HG03196 (cell line): ENCODE measurements around the gene GABBR1.

ENCODE experiments used
- ATAC-seq: cut with Tn5 transposase; IDR thresholded peaks from one replicate; pipeline ENCODE4 v1.9.1; 2021; ENCODE audit not compliant: unreplicated experiment

GABBR1 gene

DNA sequence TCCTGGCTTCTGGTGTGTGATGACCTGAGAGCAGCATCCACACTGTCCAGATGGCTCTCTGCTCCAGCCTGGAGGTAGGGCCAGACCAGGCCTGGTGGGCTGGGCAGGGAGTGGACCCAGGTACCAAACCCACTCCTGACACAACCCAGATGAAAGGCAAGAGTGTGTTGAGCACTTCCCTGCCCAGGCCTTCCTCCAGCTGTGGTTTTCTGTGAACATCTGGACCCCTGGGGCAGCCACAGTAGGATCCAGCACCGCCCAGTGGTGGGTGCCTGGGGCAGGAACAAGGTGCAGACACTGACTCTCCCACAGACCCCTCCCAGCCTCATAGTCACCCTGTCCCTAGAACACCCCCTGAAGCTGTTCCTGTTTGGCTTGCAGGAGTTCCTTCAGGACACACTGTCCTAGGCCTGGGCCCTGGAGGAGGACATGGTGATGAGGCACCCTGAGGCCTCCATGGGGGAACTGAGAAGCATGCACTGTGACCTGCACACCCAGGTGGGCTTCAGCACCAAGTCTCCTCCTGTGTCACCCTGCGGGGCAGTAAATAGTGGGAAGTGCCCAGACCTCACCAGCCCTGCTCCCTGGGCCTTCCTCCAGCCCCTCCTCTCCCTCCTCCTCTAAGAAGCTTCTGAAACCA, 102.2 kb downstream of the GABBR1 start:
- no peak for ATAC-seq

DNA sequence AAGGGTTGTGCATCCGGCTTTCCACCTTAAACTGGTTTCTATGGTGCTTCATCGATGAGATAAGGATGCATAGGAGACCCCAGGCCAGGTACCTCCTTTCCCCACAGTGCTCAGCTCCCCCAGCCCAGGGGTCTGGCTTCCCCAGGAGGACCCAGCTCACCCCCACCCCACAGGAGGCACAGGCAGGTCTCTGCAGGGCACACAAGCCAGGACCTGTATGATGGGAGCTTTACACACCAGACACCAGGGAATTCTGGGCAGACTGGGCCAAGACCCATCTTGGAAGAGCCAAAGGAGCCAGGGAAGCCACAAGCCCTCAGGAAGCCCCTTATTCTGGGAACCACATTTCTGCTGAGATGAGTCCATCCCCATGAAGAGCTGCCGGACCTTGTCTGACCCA, 103.0 kb downstream of the GABBR1 start:
- no peak for ATAC-seq

DNA sequence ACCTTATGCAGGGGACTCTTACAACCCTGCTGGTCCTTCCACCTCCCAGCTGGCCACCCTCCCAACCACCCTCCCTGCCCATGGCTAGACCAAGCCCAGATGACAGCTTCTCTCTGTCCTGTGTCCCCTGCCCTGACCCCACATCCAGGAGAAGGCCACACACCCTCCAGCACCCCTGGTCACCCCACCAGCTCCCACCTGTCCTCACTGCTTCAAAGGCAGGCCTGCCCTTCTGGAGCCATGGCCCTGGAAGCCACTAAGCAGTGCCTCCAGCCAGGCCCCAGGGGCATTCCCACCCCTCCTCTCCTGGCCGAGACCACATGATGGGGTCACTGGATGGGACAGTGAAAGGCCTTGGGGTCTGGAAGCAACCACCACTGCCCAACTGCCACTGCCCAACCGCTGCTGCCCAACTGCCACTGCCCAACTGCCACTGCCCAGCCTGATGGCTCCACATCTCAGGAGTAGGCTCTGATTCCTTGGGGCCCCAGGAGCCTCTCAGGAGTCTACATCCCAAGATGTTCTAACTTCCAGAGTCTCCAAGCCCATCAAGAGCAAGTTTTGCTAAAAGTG, 103.9 kb downstream of the GABBR1 start:
- no peak for ATAC-seq

DNA sequence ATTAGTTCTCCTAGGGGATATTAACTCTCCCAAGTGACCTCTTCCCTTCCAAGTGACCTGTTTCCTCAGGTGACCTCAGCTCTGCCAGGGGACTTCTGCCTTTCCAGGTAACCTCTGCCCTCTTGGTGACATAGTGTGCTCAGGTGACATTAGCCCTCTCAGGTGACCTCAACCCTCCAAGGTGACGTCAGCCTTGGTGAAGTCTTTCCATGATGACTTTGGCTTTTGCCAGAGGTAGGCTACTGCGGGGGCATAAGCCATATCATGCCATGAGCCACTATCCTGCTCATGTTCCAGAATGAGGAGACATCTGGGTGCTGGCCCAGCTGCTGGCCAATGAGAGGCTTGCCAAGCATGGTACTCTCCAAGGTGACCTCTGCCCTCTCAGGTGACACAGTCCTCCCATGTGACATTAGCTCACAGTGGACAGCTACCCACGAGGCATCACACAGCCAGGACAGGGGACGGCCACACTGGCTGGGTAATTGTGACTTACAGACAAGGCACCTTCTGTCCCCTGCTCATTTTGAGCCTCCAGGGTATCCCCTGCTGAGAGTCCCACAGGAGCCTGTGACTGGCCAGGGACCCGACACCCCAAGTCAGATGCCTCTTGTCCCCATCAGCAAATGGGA, 104.6 kb downstream of the GABBR1 start:
- ATAC-seq: no peak

DNA sequence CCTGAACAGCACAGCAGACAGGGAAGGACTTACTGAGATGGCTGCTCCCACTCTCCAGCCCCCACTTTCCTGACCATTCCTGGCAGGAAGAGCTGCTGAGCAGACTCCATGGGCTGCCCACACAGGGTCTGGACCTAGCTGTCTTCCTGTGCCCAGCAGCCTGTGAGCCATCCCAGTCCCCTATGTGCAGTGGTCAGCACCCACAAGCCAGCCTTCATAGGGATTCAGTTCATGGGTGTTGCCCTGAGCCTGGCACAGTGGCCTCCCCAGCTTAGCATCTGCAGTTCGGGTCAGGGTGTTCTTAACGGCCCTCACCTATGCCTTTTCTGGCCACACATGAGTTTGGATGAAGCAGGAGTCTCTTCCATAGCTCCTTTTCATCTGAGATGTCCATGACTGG, 105.4 kb downstream of the GABBR1 start:
- no peak for ATAC-seq

DNA sequence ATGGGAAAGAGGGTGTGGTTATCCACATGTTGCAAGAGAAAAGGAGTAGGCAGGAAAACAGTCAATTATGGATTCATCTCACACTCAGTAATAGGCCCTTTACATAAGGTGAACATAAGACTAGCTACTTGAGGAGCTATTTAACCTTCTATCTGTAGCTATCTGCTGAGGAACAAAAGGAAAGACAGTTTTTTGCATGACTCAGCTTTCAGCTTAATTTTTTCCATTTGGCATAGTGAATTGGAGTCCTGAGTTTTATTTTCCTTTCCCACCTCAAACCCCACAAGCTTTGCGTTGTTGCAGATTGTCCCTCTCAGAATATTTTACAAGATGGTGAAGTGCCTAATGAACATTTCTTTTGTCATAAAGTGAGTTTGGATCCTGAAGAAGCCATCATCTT, 105.9 kb downstream of the GABBR1 start:
- no peak for ATAC-seq

DNA sequence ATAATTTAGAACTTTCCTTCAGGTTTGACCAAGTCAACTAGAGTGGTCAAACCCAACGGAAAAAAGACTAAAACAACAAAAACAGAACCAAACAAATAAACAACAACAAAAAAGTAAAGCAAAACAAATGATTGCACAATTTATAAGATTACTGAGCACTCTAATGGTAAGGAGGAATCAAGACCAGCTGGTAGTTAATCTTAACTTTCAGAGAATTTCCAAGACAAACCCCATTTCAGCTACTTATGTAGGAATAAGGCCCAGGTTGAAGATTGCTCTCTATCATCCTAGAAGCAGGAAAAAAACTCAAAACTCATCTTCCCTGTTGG, 107.7 kb downstream of the GABBR1 start:
- ATAC-seq: no peak

DNA sequence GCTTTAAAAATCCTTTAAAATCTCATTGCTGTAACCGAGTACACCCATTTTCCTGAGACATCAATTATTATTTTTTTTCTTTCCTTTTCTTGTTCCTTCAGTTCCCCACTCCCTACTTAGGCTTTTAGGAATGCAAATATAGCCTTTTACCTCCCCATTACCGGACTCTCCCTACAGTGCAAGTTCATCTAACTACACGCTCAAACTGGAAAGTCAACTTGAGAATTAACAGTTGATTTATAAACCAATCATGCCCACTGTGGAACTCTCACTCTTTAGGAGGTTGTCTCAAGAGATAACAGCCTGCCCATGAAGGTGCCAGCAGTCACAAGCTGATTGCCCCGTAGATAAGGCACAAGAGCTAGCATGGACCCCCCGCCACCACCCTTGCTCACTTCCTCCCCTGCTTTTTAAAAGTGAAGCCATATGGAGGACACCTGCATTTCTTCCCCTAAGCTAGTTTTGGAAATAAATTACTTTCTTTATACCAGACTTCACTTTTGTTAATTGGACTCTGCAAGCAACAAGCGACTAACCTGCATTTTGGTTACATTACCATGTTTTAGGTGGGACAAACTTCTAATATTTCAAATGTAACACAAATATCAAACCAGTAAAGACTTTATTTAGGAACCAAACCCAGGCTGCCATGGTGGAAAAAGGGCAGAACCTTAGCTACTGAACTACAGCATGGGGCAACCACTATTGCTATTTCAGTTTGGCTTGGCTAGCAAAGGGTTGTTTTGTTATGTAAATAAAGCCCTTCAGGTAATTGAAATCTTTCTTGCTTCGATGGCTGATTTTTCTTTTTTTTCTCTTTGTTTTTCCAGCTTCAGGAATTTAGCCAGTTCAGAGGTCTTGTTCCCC, 108.3 kb downstream of the GABBR1 start:
- ATAC-seq: no peak

DNA sequence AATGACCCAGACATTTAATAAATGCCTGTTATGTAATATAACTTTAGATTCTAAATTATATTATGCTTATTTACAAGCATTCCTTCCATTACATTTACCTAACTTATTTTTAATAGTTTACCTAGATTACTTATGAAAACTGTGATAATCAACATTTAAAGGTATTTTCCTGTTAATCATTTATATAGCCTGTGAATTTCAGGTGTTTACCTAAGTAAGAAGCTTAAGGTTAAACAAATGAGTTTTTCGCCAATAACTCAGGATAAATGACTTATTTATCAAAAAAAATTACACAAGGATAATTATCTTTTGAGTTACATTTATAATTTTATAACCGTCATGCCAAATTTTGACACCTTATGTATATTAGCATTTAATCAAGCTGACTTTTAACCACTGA, 108.9 kb downstream of the GABBR1 start:
- ATAC-seq: no peak

DNA sequence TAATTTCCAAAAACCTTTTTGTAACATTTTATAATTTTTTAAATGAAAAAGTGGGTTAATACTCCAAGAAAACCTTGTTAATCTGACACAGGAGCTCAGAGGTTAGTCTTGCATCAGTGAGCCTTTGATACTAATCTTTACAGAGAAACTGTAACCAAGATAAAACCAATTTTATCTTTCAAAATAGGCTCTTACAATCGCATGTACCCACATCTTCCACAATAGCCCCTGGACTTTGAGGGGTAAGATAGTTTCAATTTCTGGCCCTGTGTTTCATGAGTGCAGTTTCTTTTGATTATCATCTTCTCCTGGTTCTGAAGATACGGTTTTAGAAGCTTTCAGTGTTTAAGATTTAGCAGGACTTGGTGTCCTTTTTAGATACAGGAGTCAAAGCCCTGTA, 110.8 kb downstream of the GABBR1 start:
- no peak for ATAC-seq

DNA sequence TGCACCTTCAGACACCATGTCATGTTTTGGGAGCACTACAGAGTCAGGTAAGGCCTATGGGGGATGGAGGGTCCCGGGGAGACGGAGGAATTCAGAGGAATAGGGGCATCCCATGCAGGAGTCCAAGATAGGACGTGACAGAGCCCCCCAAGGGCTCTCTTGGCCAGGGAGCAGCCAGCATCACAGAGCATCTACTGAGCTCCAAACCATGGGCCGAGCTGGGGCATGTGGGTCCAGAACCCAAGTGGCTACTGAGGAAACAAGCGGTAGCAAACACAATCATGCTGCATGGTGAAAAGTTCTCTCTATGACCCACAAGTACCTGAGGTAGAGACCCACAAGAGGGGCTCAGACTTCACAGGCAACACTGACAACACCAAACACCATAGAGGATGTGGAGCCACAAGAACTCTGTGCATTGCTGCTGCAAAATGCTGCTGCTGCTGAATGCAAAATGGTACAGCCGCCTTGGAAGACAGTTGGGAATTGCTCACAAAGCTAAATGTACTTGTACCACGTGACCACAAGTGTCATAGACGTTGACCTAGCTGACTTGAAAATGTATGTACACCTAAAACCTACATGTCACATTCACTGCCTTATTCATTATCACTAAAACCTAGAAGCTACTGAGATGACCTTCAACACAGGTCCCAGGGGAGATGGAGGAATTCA, 111.8 kb downstream of the GABBR1 start:
- ATAC-seq: no peak

DNA sequence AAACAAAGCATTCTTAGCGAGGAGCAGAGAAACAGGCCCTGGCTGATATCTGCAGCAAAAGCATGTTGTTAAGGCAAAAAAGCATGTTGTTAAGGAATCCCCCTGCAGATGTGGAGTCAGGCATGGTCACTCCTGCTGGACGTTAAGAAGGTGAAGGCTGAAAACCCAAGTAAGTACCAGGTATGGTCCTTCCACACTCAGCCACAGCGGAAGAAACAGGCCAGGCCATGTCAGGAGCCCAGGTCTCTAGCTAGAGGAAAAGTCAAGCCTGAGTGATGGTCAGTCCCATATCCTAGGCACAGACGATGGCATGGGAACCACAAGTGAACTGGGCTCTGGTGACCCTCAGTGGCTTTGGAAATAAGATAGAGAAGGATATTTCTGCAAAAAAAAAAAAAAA, 112.8 kb downstream of the GABBR1 start:
- ATAC-seq: no peak

DNA sequence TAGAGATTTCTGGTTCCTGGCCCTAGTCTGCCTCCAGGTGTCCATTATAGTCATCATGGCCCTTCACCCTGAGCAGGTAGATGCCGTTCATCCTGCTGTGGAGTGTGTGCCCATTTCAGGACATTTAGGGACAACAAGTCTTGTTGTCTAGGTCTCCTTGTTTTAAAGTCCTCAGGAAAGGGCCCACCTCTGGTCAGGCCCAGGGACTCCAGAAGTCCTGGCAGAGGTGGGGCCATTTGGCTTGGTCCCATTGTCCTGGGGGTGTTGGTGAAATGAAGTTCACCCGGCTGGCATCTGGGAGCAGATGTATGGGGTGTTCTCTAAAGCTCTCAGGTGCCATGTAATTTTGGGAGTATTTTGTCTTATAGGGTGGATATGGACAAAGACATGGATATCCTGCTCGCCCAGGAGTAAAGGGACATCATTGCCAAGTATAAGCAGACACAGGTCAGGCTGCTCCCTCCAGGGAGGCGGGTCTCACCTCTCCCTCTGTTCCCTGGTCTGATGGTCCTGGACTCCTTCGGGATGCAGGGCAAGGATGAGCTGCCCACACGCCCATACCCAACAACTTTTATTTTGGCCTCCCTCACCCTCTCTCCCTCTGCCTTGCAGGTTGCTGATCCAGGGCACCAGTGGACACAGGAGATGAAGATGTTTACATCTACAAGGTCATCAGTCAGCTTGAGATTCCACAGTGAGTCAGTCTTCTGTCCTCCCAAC, 113.5 kb downstream of the GABBR1 start:
- no peak for ATAC-seq

DNA sequence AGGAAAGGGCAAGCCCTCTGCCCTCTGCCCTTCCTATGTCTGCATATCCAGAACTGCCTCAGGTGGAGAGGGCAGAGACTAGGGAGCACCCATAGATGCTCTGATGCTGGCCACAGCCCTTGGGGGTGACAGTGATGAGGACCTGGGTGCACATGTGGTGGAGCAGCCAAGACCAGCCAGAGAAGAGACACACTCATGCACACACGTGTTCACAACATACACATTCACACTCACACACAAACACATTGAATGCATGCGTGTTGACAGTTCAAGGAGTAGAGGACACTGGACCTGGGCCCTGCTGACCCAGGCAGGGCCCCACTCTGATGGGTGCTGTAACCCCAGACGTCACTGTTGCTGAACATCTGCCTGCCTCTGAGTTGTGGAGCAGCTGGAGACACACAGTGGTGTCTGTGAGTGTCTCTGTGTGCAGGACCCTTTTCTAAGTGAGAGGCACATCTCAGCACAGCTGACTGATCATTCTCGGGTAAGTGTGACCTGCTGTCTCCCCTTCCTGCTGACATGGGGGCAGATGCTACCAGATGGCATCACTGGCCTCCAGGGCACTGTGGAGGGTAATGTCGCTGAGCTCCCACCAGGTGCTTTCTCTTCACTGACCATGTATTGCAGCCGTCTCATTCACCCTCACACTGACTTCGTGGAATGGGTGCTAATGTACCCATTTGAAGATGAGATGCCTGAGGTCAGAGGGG, 115.1 kb downstream of the GABBR1 start:
- no peak for ATAC-seq

DNA sequence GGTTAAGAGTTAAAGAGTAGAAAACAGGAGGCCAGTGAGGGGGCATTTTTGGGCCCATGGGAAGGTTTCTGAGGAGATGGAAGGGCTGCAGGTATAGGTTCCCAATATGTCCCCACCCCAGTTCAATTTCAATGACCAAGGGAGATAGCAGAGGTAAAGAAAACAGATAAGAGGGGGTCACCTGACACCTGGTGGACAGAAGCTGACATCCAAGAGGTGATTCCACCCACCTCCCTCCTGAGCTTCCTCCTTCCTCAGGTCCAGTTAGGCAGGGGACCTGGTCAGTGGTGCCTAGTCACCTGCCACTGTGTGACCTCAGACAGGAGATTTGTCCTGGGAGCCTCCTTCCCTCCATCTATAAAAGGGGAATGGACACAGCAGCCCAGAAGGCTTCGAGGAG, 115.7 kb downstream of the GABBR1 start:
- ATAC-seq: no peak

DNA sequence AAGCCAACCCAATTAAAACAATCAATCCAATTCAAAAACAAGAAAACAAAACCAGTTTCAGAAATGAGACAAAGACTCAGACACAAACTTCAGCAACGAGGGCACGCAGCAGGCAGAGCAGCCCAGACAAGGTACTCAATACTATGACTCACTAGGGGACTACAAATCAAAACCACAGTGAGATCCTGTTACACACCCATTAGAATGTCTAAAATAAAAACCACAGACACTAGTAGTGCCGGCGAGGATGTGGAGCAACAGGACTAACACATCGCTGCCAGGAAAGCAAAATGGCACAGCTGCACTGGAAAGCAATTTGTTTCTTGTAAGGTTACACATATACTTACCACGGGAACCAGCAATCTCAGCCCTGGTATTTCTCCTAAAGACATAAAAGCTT, 116.9 kb downstream of the GABBR1 start:
- ATAC-seq: peak; percentile 49

DNA sequence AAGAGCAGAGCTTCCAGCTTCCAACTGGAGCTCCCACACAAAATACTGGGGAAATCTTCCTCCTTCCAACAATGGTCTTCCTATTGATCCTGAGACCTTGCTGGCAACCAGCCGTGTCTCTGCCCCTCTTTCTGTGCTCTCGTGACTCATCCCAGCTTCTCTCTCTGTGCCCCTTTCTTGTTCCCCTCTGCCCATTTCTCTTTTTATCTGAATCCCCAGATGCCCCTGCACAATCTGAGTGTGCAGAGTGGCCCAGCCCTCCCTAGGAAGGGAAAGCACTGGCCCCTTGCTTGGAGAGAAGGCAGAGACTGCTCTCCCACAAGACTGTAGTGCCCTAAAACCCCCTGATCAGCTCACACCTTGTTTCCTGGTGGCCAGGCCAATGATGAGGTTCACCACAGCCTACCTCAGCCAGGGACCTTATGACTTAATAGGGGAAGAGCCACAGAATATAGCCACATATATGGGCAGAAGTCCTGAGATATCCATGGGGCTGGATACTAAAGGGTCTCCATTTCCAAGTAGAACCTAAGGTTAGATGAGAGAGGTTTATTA, 122.2 kb downstream of the GABBR1 start:
- ATAC-seq: no peak

DNA sequence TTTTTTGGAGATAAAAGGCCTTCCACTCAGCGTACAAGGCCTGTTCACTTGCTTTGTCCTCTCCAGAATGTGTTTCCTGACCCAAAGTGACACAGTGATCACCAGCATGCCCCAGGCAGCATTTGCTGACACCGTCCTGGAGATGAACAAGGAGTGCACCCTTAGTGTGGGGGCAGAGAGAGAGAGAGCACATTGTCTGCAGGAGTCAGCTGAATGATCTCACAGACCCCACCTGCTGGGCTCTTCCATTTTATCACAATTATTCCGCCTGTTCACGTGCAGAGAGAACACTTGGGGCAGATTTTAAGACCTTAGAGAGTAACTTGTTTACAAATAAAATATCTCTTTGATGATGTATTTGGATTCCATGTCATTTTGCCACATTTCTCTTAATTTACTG, 122.8 kb downstream of the GABBR1 start:
- ATAC-seq: no peak
